Smooth muscle cell (in vitro differentiated cells): ENCODE results near the gene REC8. TPM values are rescaled to one million over a fixed set of nuclear protein-coding genes. Genes with fewer than 3 reads are reported as not detected.
"Not testable (repeated sequence)": the region's sequence is repeated elsewhere in the genome, so short reads cannot be mapped to it uniquely, and the experiment has no call there.

Experiments used
- DNase-seq: peaks from one replicate; lab custom pipeline; 2025; ENCODE audit not compliant: unreplicated experiment; lab: John Stamatoyannopoulos, UW
- H2AFZ ChIP-seq: fragments of 200-600 bp; sonication (generic); 2 replicates; pipeline ENCODE4 v1.6.0; 2016; ENCODE audit warnings: antibody characterized with exemption, low read depth, mild to moderate bottlenecking
- H3F3A ChIP-seq: fragments of 200-600 bp; sonication (generic); 2 replicates; pipeline ENCODE4 v1.6.0; 2017; ENCODE audit warnings: antibody characterized with exemption, low read depth
- H3K27ac ChIP-seq: fragments of 200-600 bp; sonication (generic); 2 replicates; pipeline ENCODE4 v1.5.1; 2016; ENCODE audit warnings: low read depth, mild to moderate bottlenecking
- H3K27me3 ChIP-seq: fragments of 200-600 bp; sonication (generic); 2 replicates; pipeline ENCODE4 v1.6.1; 2016; ENCODE audit warnings: low read depth, mild to moderate bottlenecking
- H3K36me3 ChIP-seq: fragments of 200-600 bp; sonication (generic); 2 replicates; pipeline ENCODE4 v1.5.1; 2016; ENCODE audit warnings: low read depth
- H3K4me1 ChIP-seq: fragments of 200-600 bp; sonication (generic); 2 replicates; pipeline ENCODE4 v1.5.1; 2016; ENCODE audit warnings: low read depth
- H3K4me2 ChIP-seq: fragments of 200-600 bp; sonication (generic); 2 replicates; pipeline ENCODE4 v1.6.0; 2016; ENCODE audit warnings: mild to moderate bottlenecking
- H3K4me3 ChIP-seq: fragments of 200-600 bp; sonication (generic); 2 replicates; pipeline ENCODE4 v1.5.1; 2016; ENCODE audit warnings: mild to moderate bottlenecking
- H3K79me2 ChIP-seq: fragments of 200-600 bp; sonication (generic); 2 replicates; pipeline ENCODE4 v1.6.0; 2016; ENCODE audit warnings: low read depth, mild to moderate bottlenecking
- H3K9ac ChIP-seq: fragments of 200-600 bp; sonication (generic); 2 replicates; pipeline ENCODE4 v1.6.0; 2016; ENCODE audit warnings: low read depth
- H3K9me3 ChIP-seq: fragments of 200-600 bp; sonication (generic); replicated peaks from 2 replicates; pipeline ENCODE4 v1.5.1; 2016; ENCODE audit warnings: low read depth
- H4K20me1 ChIP-seq: fragments of 200-600 bp; sonication (generic); 2 replicates; pipeline ENCODE4 v1.6.0; 2016; ENCODE audit warnings: low read depth
- WGBS: methylation state at CpG from one replicate; pipeline ENCODE4 v1.1.7; 2016; ENCODE audit warnings: low lambda C conversion rate; 5-methylcytosine and 5-hydroxymethylcytosine counted together
- polyA plus RNA-seq: library from polyadenylated mRNA; unstranded; fragments of >200 nt; fragmentation: Nextera tagmentation; extraction: Ambion mirVana; gene quantifications from 2 replicates; pipeline ENCODE4 v1.2.1, GENCODE V29; 2016
- total RNA-seq: library from RNA; depleted of rRNA; stranded (reverse); fragments of >200 nt; gene quantifications from 2 replicates; pipeline ENCODE4 v1.2.3, GENCODE V29; 2014
- TF ChIP-seq, protein P1 (sequence below): fragments of 200-600 bp; sonication (generic); IDR thresholded peaks from 2 replicates; pipeline ENCODE4 v1.5.1; 2017; ENCODE audit warnings: borderline replicate concordance, mild to moderate bottlenecking, antibody characterized with exemption; ENCODE audit not compliant: insufficient read depth, poor library complexity, severe bottlenecking

Gene REC8
- total and polyA plus RNA-seq, 2 experiments from 2014 or later = 9.3 to 16.8 TPM

- Histone ChIP-seq H3K4me1 (peaks cover 3% of the 10 kb centered on the region), H4K20me1 (no peaks in the 10 kb centered on the region), H3F3A (peaks cover 4% of the 10 kb centered on the region), H2AFZ (peak overlapping the region; percentile 20), H3K4me3 (peak overlapping the region; percentile 56), H3K36me3 (no peaks in the 10 kb centered on the region), H3K27ac (peak overlapping the region; percentile 99), H3K4me2 (peak overlapping the region; percentile 93), H3K9ac (peak overlapping the region; percentile 73), H3K9me3 (no peaks in the 10 kb centered on the region), H3K27me3 (no peaks in the 10 kb centered on the region), H3K79me2 (peaks cover 6% of the 10 kb centered on the region)
- TF ChIP-seq, protein P1, sequence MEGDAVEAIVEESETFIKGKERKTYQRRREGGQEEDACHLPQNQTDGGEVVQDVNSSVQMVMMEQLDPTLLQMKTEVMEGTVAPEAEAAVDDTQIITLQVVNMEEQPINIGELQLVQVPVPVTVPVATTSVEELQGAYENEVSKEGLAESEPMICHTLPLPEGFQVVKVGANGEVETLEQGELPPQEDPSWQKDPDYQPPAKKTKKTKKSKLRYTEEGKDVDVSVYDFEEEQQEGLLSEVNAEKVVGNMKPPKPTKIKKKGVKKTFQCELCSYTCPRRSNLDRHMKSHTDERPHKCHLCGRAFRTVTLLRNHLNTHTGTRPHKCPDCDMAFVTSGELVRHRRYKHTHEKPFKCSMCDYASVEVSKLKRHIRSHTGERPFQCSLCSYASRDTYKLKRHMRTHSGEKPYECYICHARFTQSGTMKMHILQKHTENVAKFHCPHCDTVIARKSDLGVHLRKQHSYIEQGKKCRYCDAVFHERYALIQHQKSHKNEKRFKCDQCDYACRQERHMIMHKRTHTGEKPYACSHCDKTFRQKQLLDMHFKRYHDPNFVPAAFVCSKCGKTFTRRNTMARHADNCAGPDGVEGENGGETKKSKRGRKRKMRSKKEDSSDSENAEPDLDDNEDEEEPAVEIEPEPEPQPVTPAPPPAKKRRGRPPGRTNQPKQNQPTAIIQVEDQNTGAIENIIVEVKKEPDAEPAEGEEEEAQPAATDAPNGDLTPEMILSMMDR = no peak
- no peak for DNase-seq
- 95% methylated on average over 7 of the region's 7 CpGs for WGBS
Measured at GRCh38 chr14:24213866-24214662, 42.2 kb downstream of the REC8 start.

DNA sequence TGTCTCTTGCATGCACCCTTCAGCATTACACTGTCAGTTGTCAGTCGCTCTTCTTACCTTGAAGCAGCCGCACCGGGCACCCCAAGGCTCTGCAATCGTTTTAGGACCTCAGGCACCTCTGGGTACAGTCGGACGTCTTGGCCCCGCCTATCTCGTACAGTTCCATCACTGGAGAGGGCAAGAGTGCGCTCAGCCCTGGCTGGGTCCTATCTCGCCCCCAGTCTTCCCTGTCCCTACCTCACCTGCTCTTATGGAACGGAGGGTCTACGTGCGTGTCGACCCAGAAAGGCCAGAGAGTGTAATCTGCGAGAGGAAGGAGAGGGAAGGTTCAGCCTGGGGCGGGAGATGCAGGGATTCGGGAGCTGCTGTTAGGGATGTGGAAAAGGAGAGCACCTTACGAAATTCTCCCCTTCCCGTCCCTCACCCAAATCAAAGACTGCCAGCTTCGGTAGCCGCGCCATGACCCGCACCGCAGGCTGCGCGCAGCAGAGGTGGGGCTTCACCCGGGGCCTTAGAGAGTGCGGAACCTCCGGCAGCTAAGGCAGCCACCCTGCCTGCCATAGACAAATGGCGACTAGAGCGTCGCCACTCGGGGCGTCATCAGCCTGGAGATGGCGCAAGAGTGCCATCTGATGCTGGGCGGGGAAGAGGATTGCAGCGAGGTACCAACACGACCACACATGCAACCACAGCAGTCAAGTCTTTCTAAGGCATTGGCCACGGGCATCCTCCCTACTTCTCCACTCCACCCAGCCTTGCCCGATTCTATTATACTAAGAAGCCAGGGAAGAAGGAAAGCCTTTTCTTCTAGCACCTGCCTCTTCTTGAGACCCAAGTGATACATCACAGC, 43.8 kb downstream of the REC8 start, which contains the start of gene MDP1:
Gene MDP1 (minus strand): TSS at position 572 of the 850 bp plus-strand sequence. CDS start 111 bp downstream, at position 461.
- TF ChIP-seq, protein P1 = peak; percentile 44
- Histone ChIP-seq H3F3A (peaks cover 4% of the 10 kb centered on the region), H3K27ac (peak within 1 kb of the TSS; percentile 64), H3K4me1 (peaks cover 3% of the 10 kb centered on the region), H4K20me1 (no peaks in the 10 kb centered on the region), H3K9me3 (no peaks in the 10 kb centered on the region), H3K27me3 (no peaks in the 10 kb centered on the region), H3K4me2 (peak within 1 kb of the TSS; percentile 87), H3K9ac (peak within 1 kb of the TSS; percentile 72), H3K79me2 (peaks cover 19% of the 10 kb centered on the region), H3K36me3 (no peaks in the 10 kb centered on the region), H2AFZ (peak within 1 kb of the TSS; percentile 60), H3K4me3 (peak within 1 kb of the TSS; percentile 69)
- peak; percentile 34 for DNase-seq
- 2% methylated on average over 39 of the region's 40 CpGs for WGBS

- peaks cover 3% of the 10 kb centered on the region for H3K4me1 ChIP-seq
- H3K4me2 ChIP-seq = peak overlapping the region; percentile 87
- no peak overlapping the region for H2AFZ ChIP-seq
- H3K36me3 ChIP-seq = no peaks in the 10 kb centered on the region
- H3F3A ChIP-seq = peaks cover 4% of the 10 kb centered on the region
- H3K9ac ChIP-seq = no peak overlapping the region
- H3K27ac ChIP-seq = peak overlapping the region; percentile 64
- peaks cover 25% of the 10 kb centered on the region for H3K79me2 ChIP-seq
- peak overlapping the region; percentile 69 for H3K4me3 ChIP-seq
- no peak for DNase-seq
- no peaks in the 10 kb centered on the region for H3K27me3 ChIP-seq
- 91% methylated on average over 2 of the region's 2 CpGs for WGBS
- H4K20me1 ChIP-seq = no peaks in the 10 kb centered on the region
- no peaks in the 10 kb centered on the region for H3K9me3 ChIP-seq
- TF ChIP-seq, protein P1 = no peak
Measured at GRCh38 chr14:24216345-24216699, 44.4 kb downstream of the REC8 start.

DNA sequence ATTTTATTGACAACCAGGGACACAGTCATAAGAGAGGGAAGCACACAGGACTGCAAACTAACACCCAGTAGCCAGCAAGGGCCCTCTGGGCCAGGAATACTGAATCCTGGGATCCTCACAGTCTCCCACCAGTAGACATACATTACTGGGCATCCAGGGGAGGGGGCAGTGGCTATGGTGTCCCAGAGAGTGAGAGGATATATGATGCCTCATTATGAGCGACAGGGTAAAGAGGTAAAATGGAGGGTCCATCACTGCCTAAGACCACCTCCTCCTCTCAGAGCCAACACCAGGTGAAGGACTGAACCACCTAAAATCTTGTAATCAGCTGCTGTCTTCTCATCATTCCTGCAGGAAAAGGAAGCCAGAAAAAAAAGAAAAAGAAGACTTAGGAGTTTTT, 45.0 kb downstream of the REC8 start:
- not testable (repeated sequence) for H4K20me1 ChIP-seq, H3K27me3 ChIP-seq, H3K4me1 ChIP-seq, H3K9ac ChIP-seq, H3K4me3 ChIP-seq, DNase-seq, H2AFZ ChIP-seq, H3K4me2 ChIP-seq, H3F3A ChIP-seq, H3K36me3 ChIP-seq, H3K27ac ChIP-seq, H3K9me3 ChIP-seq
- peaks cover 31% of the 10 kb centered on the region for H3K79me2 ChIP-seq
- WGBS = 100% methylated on average over 1 of the region's 1 CpG
